PFSK-1 (cell line): Measurements from ENCODE around the gene INF2.

Experiments
- FOXP2 ChIP-seq: optimal IDR thresholded peaks from 2 replicates; pipeline ENCODE3; 2011; ENCODE audit warnings: borderline replicate concordance, control low read depth, inconsistent platforms; ENCODE audit not compliant: insufficient read depth; ENCODE audit errors: extremely low read length, extremely low read depth
- POLR2AphosphoS5 ChIP-seq: IDR thresholded peaks from 2 replicates; pipeline ENCODE4 v1.6.1; 2012; ENCODE audit warnings: low read depth, mild to moderate bottlenecking, control low read depth, low read length, moderate library complexity
- SIN3A ChIP-seq: IDR thresholded peaks from 2 replicates; pipeline ENCODE4 v1.6.1; 2012; ENCODE audit warnings: mild to moderate bottlenecking, low read length, moderate library complexity, borderline replicate concordance; ENCODE audit not compliant: insufficient read depth
- TAF1 ChIP-seq: IDR thresholded peaks from 2 replicates; pipeline ENCODE4 v1.6.1; 2012; ENCODE audit warnings: low read length, control low read depth, borderline replicate concordance; ENCODE audit not compliant: insufficient read depth
- TF ChIP-seq, protein P1 (sequence below), 2 experiments: IDR thresholded peaks; 2 replicates each; pipeline versions ENCODE4 v1.6.1 to v1.8.0; 2011 to 2012; ENCODE audit warnings: low read depth in 2 of 2, low read length in 2 of 2, control low read depth in 1 of 2, inconsistent platforms in 1 of 2, mild to moderate bottlenecking in 1 of 2, moderate library complexity in 1 of 2; ENCODE audit not compliant: insufficient read depth in 1 of 2

INF2 gene

DNA sequence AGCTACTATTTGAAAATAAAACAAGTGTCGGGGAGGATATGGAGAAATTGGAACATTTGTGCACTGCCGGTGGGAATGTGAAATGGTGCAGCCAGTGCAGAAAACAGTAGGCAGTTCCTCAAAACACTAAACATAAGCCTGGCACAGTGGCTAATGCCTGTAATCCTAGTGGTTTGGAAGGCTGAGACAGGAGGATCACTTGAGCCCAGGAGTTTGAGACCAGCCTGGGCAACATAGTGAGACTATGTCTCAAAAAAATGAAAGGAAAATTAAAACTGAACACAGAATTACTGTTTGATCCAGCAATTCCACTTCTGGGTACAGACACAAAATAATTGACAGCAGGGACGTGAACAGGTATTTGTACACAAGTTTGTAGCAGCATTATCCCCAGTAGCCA, 76.1 kb downstream of the INF2 start:
- TF ChIP-seq FOXP2, result no peak
- no peak for TF ChIP-seq SIN3A
- TF ChIP-seq, protein P1, sequence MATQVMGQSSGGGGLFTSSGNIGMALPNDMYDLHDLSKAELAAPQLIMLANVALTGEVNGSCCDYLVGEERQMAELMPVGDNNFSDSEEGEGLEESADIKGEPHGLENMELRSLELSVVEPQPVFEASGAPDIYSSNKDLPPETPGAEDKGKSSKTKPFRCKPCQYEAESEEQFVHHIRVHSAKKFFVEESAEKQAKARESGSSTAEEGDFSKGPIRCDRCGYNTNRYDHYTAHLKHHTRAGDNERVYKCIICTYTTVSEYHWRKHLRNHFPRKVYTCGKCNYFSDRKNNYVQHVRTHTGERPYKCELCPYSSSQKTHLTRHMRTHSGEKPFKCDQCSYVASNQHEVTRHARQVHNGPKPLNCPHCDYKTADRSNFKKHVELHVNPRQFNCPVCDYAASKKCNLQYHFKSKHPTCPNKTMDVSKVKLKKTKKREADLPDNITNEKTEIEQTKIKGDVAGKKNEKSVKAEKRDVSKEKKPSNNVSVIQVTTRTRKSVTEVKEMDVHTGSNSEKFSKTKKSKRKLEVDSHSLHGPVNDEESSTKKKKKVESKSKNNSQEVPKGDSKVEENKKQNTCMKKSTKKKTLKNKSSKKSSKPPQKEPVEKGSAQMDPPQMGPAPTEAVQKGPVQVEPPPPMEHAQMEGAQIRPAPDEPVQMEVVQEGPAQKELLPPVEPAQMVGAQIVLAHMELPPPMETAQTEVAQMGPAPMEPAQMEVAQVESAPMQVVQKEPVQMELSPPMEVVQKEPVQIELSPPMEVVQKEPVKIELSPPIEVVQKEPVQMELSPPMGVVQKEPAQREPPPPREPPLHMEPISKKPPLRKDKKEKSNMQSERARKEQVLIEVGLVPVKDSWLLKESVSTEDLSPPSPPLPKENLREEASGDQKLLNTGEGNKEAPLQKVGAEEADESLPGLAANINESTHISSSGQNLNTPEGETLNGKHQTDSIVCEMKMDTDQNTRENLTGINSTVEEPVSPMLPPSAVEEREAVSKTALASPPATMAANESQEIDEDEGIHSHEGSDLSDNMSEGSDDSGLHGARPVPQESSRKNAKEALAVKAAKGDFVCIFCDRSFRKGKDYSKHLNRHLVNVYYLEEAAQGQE (IDR thresholded peaks at IDR 0.05; ENCODE audit: insufficient read depth in 1 of 2, low read depth in 2 of 2, low read length in 2 of 2), result no peak
- no peak for TF ChIP-seq POLR2AphosphoS5
- no peak for TF ChIP-seq TAF1

DNA sequence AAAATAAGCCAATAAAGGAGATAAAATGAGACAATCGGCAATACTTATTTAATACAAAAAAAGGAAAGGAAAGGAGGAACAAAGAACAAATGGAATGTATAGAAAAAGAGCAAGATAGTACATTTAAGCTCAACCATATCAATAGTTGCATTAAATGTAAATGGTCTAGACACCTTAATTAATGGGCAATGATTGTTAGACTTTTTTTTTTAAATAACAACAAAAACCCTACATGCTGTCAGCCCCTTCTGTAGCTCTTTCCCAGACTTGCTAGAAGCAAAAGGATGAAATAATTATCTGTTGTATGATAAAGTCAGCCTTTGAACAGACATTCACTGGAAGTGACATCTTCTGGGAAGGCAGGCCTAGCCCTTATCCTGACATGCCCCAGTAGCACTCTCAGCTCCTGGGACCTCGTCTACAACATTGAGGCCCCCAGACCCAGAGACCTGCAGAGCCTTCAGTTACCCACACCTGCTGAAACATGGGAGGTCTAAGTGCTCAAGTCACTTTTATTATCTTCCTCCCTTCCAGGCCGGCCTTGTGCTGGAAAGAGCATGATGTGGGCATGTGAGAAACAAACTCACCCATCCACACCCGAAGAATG, 76.9 kb downstream of the INF2 start:
- TF ChIP-seq, protein P1 (IDR thresholded peaks at IDR 0.05; ENCODE audit: insufficient read depth in 1 of 2, low read depth in 2 of 2, low read length in 2 of 2), result no peak
- TF ChIP-seq TAF1 (no peak), FOXP2 (no peak), POLR2AphosphoS5 (no peak), SIN3A (no peak)

DNA sequence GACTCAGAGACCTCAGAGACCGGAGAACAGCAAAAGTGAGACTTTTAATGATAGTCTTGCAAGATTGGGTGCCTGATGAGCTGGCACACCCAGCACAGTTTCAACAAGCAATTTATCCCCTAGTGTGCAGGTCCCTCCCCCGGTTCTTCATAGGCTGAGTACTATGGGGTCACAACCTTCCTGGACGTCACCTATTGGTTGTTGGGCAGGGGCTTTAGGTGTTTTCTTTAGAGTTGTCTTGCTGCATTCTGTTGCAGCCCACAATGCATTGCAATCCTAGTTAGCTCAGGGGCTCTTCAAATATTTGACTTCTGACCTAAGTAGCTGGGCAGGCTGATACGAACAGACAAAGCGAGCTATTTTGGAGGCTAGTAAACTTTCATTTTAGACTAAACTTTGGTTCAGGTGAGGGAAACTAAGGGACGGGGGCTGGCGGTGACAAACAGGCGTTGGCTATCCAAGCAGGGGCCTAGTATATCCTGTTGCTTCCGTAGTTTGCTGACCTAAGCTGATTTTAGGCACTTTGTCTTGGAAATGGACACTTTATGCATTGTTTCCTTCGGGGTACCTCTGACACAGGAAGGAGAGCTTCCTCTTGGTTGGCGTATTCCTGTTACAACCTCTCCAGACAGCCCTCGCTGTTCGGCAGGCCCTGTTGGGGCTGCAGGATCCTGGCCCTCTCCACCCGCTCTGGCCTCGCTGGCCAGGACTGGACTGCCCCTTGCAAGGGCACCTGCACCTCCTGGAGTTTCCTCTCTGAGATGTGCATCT, 77.6 kb downstream of the INF2 start:
- TF ChIP-seq FOXP2 (no peak), TAF1 (no peak), SIN3A (no peak), POLR2AphosphoS5 (no peak)
- TF ChIP-seq, protein P1 (IDR thresholded peaks at IDR 0.05; ENCODE audit: insufficient read depth in 1 of 2, low read depth in 2 of 2, low read length in 2 of 2), result no peak

DNA sequence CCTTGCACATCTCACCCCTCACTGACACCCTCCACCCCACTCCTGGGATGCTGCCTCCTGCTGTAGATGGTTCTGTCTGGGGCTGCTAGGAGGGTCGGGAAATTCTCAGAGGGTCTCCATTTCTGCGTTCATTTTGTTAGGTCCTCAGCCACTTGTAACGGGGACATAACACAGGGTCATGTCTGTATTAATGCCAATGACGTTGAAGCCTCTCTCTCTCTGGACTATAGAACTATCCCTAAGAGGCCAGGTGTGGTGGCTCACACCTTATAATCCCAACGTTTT, 78.2 kb downstream of the INF2 start:
- TF ChIP-seq SIN3A (no peak), TAF1 (no peak), FOXP2 (no peak), POLR2AphosphoS5 (no peak)
- TF ChIP-seq, protein P1 (IDR thresholded peaks at IDR 0.05; ENCODE audit: insufficient read depth in 1 of 2, low read depth in 2 of 2, low read length in 2 of 2), result no peak
